SU-DHL-6 (cell line): ENCODE data around the gene GP9.

ENCODE experiments used
- EZH2phosphoT487 ChIP-seq: fragments of 200-600 bp; sonication (generic), shearing (Covaris generic); conservative IDR thresholded peaks from 2 replicates; pipeline ENCODE4 v1.6.1; 2018; ENCODE audit warnings: mild to moderate bottlenecking, antibody characterized with exemption, low read length, moderate library complexity, mixed read lengths
- TF ChIP-seq, protein P1 (sequence below): fragments of 200-600 bp; sonication (generic); IDR thresholded peaks from one replicate; pipeline ENCODE4 v1.5.1; 2017; ENCODE audit warnings: antibody characterized with exemption, mild to moderate bottlenecking, low read length, moderate library complexity; ENCODE audit not compliant: insufficient read depth, poor library complexity, severe bottlenecking

DNA sequence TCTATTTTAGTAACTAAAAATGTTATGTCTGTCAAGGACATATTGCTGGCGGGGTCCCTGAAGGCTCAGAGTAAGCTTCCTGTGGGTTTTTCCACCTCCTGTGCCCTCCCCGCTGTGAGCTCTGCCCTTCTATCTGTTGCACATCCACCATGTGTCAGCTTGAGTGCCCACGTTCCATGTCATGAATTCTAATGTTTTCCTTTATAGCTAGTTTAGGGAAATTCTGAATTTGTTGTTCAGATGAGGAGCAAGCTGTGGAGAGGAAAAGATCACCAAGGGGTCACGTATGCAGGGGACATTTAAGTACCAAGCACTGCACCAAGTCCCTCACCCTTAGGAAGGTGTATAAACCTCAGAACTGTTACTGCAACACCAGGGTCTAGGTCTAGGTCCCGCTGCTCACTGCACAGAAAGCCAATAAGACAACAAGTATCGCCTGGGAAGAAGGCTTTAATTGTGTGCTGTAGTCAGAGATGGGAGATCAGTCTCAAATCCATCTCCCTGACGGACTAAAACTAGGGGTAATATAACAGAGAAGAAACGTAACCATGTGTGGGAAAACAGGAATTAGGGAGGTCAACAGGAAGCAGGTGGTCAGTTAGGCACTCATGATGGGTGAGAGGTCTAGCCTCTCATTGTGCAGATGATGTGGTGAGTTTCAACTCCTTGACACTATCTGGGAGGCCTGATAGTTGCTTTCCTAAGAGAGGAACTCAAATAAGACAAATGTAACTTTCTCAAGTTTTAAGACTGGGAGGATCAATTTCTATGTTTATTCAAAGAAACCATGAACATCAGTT, 9.7 kb downstream of the GP9 start:
- TF ChIP-seq, protein P1, sequence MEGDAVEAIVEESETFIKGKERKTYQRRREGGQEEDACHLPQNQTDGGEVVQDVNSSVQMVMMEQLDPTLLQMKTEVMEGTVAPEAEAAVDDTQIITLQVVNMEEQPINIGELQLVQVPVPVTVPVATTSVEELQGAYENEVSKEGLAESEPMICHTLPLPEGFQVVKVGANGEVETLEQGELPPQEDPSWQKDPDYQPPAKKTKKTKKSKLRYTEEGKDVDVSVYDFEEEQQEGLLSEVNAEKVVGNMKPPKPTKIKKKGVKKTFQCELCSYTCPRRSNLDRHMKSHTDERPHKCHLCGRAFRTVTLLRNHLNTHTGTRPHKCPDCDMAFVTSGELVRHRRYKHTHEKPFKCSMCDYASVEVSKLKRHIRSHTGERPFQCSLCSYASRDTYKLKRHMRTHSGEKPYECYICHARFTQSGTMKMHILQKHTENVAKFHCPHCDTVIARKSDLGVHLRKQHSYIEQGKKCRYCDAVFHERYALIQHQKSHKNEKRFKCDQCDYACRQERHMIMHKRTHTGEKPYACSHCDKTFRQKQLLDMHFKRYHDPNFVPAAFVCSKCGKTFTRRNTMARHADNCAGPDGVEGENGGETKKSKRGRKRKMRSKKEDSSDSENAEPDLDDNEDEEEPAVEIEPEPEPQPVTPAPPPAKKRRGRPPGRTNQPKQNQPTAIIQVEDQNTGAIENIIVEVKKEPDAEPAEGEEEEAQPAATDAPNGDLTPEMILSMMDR = no peak
- TF ChIP-seq EZH2phosphoT487 = no peak
